Islet of Langerhans (tissue), 1 donor: ENCODE measurements around the gene PARVB.

Experiments used
- FAIRE-seq: peaks from one replicate; lab custom pipeline; 2011; peaks lifted over from hg19 to GRCh38; lab: Jason Lieb, UNC

PARVB gene

GRCh38 chr22:44202261-44202789 is 178.2 kb downstream of the PARVB start:
- FAIRE-seq: no peak

DNA sequence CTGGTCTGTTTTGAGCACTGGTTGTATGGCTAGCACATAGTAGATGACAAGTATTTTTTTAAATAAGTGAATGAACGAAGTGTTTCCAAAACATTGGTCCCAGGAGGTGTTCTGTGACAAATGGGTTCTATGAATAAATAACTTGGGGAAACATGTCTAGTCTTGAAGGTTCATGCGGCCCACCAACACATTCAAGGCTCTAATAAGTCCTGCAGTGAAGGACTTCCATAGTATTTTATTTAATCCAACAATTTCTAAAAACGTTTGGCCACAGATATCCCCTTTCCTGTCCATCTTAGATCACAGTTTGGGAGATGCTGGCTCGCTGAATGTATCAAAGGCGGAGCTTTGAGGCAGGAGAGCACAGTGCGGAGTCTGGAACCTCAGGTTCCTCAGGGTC is 179.1 kb downstream of the PARVB start:
- FAIRE-seq: no peak

GRCh38 chr22:44204739-44205515 is 180.8 kb downstream of the PARVB start:
- FAIRE-seq: no peak

DNA sequence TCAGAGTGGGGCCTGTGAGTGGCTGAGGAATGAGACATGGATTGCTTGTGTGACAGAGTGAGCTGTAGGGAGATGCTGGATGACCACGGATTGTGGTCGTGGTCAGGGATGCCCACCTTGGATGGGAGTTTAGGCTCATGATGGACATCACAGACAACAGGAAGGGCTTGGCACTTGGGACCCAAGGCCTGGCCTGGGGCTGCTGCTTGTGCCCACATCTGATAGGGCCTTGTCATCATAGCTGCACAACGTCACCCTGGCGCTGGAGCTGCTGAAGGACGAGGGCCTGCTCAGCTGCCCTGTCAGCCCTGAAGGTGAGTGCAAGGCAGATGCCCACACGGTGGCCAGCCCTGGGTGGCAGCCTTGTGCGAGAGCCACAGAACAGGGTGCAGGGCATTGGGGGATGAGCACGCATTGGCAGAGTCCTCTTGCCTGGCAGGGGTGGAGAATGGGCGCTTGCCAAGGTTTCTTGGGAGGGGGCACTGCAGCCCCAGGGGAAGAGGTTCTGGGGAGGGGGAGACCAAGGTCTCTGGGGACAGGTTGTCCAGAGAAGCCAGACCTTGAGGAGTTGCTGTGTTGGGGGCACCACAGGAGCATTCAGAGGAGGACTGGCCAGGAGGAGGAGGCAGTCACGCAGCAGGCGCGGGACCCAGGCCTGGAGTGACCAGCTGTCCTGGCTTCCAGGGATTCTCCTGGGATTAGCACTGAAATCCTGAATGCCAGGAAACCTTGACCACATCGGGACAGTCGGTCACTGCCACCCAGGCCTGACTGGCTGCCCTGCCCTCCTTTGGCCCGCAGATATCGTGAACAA is 181.6 kb downstream of the PARVB start:
- FAIRE-seq: no peak

DNA sequence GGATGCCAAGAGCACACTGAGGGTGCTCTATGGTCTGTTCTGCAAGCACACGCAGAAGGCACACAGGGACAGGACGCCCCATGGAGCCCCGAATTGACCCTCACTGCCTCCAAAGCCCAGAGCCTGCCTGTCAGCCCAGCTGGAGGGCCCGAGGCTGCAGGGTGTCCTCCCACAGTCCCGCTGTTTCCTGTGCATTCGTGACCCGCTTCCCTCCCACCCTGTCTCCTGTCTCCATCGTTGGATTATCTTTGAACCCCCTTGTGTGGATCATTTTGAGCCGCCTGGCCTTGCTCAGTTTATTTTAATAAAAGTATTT is 182.2 kb downstream of the PARVB start:
- no peak for FAIRE-seq

DNA sequence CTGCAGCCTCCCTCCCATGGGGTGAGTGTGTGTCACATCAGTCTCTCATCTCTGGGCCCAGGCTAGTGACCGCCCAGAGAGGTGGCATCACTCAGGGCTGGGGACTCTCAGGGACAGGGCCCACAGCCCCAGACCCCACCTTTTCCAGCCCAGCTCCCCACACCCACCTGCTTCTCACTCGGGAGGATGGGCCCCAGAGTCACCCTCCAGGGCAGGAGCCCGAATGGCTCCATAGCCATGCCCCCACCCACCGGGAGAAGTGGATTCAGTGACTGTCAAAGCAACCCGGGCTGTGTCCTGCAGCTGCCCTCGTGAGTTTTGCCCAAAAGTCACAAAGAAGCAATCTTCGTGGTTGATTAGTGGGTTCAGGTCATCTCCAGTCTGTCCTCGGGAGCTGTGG is 182.6 kb downstream of the PARVB start:
- no peak for FAIRE-seq

GRCh38 chr22:44207173-44207980 is 183.3 kb downstream of the PARVB start:
- no peak for FAIRE-seq

DNA sequence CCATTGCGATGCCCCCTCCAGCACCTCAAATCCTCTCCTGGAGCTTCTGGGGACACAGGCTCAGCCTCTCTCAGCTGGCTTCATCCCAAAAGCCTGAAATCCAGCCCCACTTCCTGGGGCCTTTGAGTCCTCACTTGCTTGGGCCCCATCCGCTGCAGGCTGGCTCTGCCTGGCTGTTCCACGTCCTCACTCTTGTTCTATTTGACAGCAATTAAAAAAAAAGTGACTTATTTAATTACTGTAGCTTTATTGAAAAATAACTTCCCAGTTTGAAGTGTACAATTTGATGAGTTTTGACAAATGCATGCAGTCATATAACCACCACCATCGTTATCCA is 183.8 kb downstream of the PARVB start:
- FAIRE-seq: no peak

- FAIRE-seq: no peak
These were observed 185.2 kb downstream of the PARVB start for GRCh38 chr22:44209343-44209742.

- no peak for FAIRE-seq
These were observed 186.6 kb downstream of the PARVB start for GRCh38 chr22:44210722-44211121.

GRCh38 chr22:44211256-44211945 is 187.3 kb downstream of the PARVB start:
- no peak for FAIRE-seq

DNA sequence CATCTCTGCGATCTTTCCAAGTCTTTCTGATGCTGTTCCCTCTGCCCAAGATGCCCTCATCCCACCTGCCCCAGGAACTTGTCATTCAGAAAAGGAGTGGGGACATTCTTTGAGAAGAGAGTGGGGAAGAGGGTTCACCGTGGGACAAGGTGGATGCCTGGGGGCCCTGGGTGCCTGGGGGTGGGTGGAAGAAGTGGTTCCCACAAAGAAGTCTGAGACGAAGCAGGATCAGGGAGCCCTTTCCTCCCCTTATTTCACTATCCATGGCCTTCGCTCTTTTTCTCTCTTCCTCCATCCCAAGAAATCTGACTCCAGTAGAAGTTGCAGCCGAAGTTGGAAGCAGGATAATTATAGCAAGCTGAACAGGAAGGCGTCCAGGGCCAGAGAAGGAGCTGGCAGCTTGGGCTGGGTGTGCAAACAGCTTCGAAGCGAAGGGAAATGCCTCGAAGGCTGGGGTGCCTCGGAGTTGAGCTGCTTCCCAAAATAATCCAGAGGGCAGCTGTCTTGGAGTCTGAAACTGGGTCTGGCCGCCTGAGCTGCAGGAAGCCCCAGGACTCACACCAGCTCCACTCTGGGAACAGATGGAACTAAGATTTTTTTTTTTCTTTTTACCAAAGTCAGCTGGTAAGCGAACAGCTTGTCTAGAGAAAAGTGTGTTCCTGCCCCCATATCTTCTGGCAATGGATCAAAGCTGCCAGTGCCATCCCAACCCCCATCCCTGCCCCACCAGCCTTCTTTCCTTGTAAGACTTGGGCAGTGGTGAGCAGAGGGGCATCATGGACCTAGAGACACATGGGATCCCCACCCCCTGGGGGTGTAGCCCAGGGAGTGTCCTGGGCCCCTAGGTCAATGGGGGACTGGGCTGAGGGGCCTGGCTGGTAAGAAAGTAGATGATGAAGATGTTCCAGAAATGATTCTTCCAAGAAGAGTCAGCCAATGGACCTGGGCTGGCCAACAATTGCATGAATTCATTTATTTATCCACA is 188.1 kb downstream of the PARVB start:
- FAIRE-seq: no peak

GRCh38 chr22:44212936-44213335 is 188.8 kb downstream of the PARVB start:
- no peak for FAIRE-seq

DNA sequence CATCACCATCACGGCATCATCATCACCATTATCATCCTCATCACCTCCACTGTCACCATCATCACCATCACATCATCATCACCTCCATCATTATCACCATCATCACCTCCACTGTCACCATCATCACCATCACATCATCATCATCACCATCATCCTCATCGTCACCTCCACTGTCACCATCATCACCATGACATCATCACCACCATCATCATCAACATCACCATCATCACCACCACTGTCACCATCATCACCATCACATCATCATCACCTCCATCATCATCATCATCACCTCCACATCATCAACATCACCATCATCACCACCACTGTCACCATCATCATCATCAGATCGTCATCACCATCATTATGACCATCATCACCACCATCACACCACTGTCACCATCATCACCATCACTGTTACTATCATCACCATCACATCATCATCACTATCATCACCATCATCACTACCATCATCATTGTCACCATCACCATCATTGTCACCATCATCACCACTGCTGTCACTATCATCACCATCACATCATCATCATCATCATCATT is 189.5 kb downstream of the PARVB start:
- FAIRE-seq: no peak

DNA sequence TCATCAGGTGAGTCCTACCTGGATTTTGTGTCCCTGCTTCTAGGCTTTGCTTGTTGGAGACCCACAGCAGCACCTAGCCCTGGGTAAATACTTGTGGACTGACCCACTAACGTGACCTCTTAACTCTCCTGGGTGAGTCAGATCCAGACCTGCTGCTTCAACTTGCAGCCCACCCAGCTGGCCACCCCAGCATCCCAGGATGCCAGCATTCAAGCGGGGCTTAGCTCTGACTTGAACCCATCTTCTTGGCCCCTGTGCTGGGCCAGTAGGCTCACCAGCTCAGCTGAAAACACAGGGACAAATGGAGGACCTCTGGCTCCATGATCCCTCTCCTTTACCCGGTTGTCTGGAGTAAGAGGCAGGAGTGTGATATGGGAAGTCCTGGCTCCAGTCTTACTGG is 190.1 kb downstream of the PARVB start:
- FAIRE-seq: no peak

GRCh38 chr22:44214764-44215163 is 190.7 kb downstream of the PARVB start:
- no peak for FAIRE-seq

DNA sequence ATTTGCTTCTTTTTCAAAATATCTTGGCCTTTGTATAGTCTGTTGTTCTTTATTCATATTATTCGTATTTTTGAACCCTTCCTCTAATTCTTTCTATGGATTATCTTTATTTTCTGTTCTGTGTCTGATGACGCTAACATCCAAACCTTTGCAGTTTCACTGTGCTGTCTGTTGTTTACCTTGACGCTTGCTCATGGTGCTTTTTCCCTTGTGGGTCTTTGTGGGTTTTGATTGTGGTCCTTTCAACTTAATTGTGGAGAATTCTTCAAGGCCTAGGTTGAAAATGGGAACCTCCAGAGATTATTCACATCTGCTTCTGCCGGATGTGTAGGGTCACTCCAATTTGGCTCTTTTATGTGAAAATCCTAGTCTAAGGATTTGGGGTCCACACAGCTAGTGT is 191.2 kb downstream of the PARVB start:
- FAIRE-seq: no peak

- no peak for FAIRE-seq
These were observed 193.2 kb downstream of the PARVB start for GRCh38 chr22:44217346-44217745.

- FAIRE-seq: no peak
These were observed 194.0 kb downstream of the PARVB start for GRCh38 chr22:44218071-44218470.

GRCh38 chr22:44219101-44219870 is 195.2 kb downstream of the PARVB start:
- FAIRE-seq: no peak
